Stimulated activated CD4-positive, alpha-beta T cell treated with anti-CD3 and anti-CD28 coated beads, Interleukin-15, amount 100 ng/mL, for 48 hours (primary cell): ENCODE results near the gene CLCNKA.
"Not testable (repeated sequence)": the region's sequence is repeated elsewhere in the genome, so short reads cannot be mapped to it uniquely, and the experiment has no call there.

Experiments used
- DNase-seq, 2 donors: peaks; one replicate each; pipeline ENCODE4 v3.0.0-alpha.2; 2020; ENCODE audit warnings: low read depth in 2 of 2

Gene CLCNKA

GRCh38 chr1:16017461-16018303 lies 4.2 kb upstream of the CLCNKA start, which contains the start of gene HSPB7:
Gene HSPB7 (minus strand): TSS chr1:16018043. CDS start chr1:16017963, 80 bp downstream.
- DNase-seq: no peak

DNA sequence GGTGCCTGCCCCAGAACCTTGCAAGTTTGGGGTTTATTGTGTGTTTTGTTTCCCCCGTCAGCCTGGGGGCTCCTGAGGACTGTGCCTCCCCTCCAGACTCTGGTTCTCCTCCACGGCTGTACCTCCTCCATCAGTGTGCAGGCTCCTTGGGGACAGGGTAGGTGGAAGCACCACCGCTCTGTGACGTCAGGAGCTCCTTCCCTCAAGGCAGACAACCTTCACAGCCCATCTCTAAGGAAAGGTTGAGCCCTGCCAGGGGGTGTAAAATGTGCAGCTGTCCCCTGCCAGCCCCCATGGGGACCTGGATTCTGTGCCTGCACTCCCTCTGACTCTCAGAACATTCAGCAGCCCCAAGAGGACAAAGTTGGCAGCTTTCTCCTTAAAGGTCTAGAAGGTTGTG lies 3.5 kb upstream of the CLCNKA start:
- no peak for DNase-seq

DNA sequence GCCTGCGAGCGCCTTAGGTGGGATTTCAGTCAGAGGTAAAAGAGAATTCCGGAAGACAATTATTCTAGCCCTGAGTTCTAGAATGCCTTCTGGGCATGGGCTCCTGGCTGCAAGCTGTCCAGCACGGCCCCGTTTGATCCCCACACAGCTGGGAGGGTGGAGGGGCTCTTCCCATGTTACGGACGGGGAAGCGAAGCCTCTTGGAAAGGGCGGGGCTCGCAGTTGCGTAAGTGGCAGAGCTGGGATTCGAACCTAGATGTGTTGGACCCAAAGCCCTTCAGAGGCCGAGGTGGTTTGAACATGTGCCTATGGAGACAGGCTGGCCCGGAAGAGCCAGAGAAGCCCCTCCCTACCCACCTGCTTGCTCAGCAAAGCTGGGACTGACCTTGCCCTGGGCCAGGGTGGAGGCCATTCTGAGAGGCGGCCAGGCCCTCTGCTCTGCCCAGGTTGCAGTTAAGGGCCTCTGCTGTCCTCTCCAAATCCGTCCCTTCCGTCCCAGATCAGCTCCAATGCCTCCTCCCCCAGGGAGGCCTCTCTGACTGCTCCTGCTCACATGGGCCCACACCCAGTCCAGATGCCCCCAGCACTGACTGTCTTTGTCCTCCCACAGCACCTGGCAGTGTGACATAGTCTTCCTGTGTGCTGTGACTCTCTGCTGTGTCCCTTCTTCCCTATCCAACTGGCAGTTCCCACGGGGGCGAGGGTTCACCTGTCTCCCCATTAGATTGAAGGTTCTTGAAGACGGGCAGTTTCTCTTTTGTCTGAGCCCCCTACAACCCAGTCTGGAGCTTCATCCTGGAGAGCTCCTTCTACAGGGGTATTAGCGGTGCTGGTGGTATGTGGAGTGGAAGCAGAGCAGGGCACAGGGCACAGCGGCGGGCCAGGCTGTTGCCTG lies 2.8 kb upstream of the CLCNKA start:
- DNase-seq: no peak

DNA sequence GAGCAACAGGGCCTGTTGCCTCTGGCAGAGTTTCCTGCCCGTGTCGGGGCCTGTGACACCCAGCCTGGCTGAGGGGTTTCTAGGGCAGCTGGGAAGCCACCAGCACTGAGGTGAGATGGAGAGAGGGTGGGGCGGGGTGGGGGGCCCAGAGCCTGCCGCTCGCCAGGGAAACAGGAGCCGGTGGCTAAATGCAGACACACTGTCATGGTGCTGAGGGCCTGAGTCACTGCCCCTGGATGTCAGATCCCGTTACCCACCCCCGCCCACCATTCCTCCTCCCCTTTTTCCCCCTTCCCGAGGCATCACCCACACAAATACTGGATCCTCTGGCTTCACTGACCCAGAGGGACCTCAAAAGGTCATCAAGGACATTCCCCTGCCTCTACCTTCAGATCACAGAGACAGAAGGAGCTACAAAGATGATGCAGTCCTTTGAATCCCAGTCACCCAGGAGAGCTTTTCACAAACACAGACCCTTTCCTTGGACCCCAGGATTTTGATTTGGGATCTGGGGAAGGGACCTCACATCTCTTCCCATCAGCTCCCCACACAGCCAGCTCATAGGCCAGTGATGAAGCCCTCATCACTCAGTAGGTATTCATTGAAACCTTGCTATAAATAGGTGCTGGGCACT lies 2.1 kb upstream of the CLCNKA start:
- no peak for DNase-seq

DNA sequence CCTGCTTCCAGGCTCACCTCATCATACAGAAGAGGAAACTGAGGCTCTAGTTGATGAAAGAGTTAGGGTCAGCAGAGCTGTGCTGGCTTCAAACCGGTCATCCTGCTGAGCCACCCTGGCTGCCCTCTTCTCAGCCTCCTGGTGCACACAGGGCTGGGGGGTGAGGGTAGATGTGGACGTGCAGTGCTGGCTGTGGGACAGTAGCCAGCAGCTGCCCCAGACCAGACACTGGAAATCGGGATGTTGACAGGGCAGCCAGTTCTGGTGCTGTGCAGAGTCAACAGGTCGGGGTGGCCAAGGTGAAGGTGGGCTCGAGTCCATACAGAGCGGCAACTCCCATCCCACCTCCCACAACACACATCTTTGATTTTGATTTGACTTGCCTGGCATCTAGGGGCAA lies 1.5 kb upstream of the CLCNKA start:
- no peak for DNase-seq

DNA sequence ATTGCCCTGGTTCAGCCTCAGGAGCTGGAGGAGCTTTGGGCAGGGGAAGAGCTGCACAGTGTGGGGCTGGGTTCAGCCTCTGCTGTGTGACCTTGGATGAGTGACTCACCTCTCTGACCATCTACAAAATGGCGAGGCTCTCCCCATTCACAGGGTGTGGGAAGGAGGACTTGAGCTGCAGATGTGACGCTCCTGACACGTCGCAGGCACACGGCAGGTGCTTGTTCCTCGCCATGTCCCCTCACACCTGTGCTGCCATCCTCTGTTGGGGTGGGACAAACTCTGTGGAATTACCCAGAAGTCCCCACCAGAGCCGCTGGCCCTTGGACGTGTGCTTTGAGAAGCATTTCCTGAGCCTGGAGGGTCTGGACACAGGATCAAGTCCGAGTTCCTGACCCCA lies 958 bp upstream of the CLCNKA start:
- not testable (repeated sequence) for DNase-seq

DNA sequence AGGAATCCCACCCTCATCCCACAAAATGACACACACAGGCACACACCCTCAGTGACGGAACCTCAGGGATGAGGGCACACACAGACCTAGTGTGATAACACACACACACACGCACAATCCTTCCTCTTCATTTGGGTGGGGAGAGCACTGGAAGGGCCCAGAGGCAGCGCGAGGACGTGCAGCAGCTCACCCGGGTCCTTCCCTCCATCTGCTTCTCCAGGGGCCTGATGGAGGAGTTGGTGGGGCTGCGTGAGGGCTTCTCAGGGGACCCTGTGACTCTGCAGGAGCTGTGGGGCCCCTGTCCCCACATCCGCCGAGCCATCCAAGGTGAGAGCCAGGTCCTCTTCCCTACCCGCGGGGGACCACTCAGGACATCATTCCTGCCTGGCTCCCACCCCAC lies 557 bp downstream of the CLCNKA start:
- no peak for DNase-seq

DNA sequence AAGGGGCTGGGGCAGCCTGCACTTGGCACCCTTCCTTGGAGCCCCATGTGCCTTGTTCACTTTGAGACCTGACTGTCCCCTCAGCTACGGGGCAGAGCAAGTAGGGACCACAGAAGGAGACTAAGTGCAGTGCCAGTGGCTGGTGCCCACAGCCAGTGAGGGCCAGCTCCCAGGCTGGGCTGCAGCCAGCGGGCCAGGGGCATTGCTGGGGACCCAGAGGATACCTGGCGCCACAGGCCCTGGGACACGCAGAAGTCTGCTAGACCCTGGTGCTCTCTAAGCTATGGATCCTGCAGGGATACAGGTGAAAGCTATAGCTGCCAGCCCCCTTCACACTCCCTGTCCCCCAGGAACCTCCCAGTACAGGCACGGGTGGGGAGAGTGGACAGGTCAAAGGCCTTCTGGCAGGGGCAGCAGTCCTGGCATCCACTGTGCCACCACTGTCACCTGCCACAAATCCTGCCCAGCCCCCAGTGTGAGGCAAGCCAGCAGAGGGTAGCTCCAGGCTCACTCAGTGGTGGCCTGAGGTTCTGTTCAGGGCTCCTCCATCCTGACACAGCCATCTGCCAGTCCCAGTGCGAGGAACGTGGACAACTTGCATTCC lies 1.3 kb downstream of the CLCNKA start:
- no peak for DNase-seq

DNA sequence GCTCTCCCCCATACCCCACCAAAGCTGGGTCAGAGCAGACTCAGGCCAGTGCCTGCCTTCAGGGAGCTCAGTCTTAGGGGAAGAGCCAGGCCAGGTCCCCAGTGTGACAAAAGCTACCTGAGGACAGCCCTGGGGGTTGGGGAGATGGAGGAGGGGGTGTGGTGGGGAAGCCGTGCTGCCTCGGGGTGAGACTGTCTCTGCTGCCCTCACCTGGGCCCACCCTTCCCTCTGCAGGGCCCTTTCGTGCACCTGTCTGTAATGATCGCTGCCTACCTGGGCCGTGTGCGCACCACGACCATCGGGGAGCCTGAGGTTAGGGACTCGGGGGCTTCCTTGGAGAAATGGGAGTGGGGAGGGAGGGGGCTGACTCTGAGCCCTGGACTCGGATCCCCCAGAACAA lies 4.5 kb downstream of the CLCNKA start:
- DNase-seq: not testable (repeated sequence)

- peak in 1 of 2 donors; percentile 35 for DNase-seq
These were observed 5.1 kb downstream of the CLCNKA start for GRCh38 chr1:16026723-16027484.

DNA sequence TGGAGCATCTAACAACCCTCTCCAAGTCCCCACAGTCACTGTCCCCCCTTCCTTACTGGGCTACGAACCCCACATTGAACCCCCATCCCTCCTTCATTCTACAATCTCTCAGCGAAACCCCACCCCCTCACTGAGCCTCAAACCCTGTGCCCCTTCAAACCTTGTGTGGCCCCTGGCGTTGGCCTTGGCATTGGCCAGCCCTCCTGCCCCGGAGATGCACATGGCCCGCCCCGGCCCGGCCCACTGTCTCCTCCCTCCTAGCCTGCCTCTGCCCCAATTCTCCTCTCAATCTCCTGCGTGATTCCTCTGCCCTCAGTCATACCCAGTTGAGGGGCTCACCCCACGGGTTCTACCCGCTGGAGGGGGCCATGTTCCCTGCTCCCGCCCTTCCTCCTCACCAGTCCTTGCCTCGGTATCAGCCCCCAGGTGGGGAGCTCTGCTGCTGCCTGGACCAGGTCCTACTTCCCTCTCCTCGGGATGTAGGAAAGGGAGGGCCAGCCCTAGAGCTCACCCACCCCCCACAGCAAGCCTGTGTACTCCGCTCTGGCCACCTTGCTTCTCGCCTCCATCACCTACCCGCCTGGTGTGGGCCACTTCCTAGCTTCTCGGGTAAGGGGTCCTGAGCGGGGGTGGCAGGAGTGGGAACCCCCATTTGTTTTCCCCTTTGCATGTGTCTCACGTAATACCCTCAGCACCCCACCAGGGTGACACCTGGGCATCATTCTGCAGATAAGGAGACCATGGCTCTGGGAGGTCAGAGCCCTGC lies 6.6 kb downstream of the CLCNKA start:
- no peak for DNase-seq

- not testable (repeated sequence) for DNase-seq
These were observed 7.1 kb downstream of the CLCNKA start for GRCh38 chr1:16029003-16029268.

- no peak for DNase-seq
These were observed 7.5 kb downstream of the CLCNKA start for GRCh38 chr1:16029288-16029687.

GRCh38 chr1:16031551-16031950 lies 9.7 kb downstream of the CLCNKA start:
- DNase-seq: no peak

GRCh38 chr1:16032388-16033102 lies 10.7 kb downstream of the CLCNKA start:
- DNase-seq: peak; percentile 44 to 60

GRCh38 chr1:16033103-16033632 lies 11.3 kb downstream of the CLCNKA start:
- not testable (repeated sequence) for DNase-seq

DNA sequence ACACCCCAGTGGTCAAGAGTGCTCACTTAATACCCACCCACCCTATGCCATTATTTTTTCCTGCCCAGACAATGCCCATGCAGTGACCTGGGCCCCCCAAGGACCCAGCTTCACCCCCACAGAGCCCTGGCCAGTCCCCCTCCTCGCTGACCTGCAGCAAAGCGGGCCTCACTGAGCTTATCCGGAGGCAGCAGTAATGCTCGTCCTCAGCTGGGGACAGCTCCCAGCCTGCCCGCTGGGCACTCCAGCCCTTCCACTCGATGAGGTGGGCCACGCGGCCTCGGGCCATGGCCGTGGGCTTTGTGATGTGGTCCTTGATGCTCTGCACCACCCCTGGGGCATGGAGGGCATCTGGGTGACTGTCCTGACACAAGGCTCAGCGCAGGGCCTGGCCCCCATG lies 14.6 kb downstream of the CLCNKA start:
- not testable (repeated sequence) for DNase-seq

DNA sequence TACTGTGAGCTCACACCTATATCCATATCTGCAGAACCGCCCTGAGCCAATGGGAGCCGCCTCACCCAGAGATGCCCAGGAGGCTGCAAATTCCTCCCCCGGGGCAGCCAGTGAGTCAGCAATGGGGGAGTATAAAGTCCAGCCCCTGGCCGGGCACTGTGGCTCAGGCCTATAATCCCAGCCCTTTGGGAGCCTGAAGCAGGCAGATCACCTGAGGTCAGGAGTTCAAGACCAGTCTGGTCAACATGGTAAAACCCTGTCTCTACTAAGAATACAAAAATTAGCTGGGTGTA lies 16.7 kb downstream of the CLCNKA start:
- DNase-seq: no peak

- DNase-seq: not testable (repeated sequence)
These were observed 18.0 kb downstream of the CLCNKA start for GRCh38 chr1:16039871-16040270.

DNA sequence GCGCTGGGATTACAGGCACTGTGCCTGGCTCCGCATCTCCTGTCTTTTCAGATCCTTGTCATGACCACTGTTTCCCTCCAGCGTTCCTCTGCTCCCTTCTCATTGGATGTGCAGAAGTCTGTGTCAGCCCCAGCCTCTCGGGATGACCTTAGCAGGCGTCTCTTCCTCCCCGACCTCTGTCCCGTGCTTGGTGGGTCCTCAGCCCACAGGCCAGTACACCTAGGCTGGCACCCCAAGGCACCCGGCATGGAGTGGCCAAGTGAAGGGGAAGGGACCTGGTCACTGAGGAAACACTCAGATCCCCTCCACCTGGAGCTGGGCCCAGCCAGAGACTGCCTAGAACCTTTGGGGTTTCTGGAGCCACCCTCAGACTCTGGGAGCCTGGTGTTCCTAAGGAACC lies 19.4 kb downstream of the CLCNKA start:
- no peak for DNase-seq
